Ramos (cell line): ENCODE results near the gene COL15A1.

Experiments
- in situ Hi-C: fragments of 300-500 bp; cut with MboI; formaldehyde crosslinking; loops from one replicate; pipeline ENCODE4 v1.14.3; 2022; ENCODE audit warnings: low sequenced_read_pairs; ENCODE audit not compliant: unreplicated experiment

The COL15A1 gene

DNA sequence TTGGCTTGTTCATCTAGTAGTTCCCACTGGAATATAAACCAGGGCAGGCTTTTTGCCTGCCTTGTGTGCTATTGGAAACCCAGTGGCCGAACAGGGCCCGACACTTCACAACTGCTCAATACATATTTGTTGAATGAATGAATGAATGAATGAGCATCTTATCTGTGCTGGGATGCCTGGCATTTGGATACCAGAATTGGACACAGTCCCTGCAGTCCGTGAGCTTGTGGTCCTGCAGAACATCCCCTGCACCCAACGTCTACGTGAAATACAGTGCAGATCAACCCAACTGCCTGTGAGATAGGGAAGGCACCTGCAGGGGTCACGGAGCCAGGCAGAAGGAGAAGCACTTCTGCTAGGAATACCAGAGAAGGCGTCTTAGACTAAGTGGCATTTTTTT is 30.0 kb upstream of the COL15A1 start:
- in situ Hi-C loops = no loop called here

DNA sequence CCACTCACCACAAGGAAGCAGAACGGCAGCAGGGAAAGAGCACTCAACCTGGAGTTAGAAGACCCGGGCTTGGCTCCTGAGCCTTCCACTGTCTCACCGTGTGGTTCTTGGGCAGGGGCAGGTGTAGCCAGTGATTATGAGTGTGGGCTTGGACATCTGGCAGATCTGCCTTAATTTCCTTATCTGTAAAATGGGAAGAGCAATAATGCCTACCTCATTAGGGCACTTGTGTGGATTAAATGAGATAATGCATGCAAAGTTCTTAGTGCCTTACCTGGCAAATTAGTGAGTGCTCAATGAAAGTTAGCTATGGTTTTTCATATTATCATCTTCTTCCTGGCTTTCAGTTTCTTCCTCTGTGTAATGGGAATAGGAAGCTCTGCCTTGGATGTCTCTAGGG is 28.1 kb upstream of the COL15A1 start:
- in situ Hi-C loops = no loop called here

DNA sequence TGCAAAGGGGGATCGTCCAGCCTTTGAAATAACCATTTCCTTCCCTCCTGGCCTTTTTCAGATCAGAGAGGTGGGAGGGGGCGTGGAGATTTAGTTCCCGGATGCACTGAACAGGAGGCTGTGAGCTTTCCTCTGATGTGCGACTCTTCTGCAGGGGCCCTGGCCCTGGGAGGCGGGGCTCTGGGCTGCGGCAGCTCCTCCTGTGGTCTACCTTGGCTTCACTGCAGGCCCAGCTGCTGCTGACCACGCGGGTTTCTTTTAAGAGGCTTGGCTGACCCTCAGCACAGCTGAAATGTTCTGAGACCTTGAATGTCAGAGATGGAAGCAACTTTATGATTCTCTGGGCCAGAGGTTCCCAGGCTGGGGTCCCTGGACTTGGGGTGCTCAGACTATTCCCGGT is 27.0 kb upstream of the COL15A1 start:
- in situ Hi-C loops = no loop called here

DNA sequence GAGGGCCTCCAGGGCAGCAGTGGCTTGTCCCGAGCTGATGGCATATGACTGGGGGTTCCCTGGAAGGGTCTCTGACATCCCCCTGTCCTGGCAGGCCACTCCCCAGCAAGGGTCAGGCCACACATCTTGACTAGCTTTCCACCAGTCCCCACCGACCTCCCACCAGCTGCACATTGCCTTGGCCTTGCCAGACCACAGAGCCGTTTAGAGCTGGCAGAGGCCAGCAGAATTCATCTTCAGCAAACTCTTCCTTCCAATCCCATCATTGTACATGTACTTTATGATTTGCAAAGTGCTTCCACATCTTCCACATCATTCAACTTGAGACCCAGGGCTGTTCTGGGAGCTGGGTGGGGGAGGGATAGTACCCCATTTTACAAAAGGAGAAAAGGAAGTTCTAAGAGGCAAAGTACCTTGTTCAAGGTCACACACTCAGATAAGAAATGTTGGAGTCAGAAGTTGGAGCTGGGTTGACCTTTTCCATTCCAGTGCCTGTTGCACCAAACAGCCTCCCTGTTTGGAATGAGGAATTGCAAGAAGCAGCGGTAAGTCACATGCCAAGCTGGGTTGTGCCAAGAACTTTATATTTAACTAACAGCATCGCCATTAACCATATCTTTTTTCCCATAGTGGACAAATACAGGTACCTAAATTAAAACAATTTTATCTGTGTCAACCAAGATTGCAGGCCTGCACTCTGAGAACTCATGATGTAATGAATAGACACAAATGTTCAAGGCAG is 25.8 kb upstream of the COL15A1 start:
- in situ Hi-C loops = no loop called here

DNA sequence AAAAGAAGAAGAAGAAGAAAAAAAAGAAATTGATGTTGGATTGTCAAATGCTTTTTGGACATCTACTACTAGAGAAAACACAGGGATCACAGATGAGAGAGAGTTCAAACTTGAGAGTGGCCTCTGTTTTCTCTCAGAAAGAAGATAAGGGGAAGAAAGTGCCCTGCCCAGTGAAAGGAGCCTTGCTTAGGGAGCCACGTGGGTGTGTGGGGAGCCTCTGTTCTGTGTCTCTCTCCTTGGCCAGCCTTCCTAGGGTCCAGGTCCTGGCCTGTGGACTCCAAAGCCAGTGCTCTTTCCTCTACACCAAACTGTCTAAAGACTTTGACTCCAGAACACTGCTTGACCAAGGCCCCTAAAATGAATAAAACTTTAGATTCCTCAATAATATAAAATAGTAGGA is 22.0 kb upstream of the COL15A1 start:
- in situ Hi-C loops = no loop called here

DNA sequence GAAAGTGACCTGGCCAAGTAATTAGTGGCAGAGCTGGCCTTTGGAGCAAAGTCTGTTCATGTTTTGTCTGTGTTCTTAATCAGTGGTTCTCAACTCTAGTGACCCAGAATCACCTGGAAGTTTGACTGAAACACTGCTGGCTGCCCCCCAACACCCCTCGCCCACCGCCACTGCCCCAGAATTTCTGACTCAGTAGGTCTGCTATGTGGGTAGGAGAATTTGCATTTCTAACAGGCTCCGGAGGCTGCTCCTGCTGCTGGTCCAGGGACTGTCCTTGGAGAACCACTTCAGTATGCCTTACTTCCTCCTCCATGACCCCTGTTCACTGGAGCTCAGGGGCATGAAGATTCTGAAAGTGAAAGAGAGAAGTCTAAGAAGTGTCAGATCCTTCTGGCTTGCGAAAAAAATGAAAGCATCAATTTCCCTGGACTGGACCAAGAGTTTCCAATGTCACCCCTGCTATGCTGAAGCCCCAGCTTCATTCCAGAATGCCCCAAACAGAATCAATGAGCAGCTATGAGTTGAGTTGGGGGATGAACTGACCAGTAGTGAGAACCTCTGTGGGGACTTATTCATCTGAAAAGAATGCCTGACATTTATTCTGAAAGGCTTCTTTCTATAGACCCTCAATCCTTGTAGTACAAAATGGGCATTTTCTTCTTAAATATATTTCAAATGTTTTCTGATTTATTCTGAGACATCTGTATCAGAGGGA is 20.8 kb upstream of the COL15A1 start:
- in situ Hi-C loops = no loop called here

DNA sequence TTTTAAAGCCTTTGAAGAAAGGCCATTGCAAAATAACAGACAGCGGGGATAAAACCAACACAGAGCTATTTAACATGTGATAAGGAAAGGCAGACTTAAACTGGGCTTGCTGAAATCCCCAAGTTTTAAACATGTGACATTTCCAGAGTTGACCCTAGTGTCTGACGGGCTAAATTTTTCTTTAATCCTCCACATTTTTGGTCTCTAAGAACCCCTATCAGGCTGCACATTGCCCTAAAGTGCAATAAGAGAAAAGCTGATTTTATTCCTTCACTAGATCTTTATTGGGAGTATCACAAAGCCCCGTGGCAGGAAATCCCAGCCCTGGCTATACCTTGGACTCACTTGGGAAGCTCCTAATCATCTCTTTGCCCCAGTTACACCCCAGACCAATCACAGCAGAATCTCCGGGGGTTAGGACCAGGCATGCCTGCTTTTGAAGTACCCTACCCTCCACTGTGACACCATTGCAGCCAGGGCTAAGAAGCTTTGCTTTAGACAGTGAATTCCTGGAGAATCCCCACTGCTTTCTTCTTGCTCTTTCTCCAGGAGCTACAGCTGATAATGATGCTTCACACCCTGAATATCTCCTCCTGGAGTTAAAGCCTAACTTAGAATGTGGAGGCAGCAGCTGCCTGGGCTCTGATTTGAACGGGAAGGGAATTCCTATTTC is 20.1 kb upstream of the COL15A1 start:
- in situ Hi-C loops = no loop called here

DNA sequence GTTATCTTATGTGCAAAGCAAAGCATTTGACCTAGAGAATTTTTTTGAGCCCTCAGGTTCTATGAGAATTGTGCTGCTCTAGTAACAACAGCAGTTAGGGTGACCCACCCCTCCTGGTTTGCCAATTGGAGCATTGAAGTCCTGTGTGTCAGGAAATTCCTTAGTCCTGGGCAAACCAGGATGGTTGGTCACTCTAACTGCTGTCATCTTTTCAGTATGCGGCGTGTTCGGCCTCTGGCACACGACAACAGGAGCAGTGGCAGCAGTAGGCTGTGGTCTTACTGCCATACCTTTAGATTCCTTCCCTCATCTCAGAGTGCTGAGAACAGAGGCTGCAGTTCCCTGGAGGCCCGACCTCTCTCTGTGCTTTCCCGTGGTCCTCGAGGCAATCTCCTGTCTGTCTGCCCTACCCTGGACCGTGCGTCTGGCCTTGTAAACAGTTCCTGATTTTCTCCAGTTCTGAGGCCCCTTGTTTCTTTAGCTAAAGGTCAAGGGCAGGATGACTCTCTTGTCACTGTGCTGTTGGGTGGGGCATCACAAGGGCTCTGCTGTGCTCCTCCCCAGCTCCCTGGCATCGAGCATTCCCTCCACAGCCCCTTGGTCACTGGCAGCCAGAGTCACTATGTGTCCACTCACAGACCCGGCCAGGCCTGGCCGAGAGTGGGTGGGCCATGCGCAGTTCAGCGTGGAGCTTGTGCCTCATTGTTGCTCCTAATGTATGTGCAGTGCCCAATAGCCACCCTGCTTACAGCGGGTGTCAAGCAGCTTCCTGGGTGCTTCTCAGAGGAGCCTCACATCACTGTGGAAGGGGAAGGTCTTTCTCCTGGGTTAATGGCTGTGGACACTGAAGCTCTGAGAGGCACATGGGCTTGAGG is 18.5 kb upstream of the COL15A1 start:
- in situ Hi-C loops = no loop called here

DNA sequence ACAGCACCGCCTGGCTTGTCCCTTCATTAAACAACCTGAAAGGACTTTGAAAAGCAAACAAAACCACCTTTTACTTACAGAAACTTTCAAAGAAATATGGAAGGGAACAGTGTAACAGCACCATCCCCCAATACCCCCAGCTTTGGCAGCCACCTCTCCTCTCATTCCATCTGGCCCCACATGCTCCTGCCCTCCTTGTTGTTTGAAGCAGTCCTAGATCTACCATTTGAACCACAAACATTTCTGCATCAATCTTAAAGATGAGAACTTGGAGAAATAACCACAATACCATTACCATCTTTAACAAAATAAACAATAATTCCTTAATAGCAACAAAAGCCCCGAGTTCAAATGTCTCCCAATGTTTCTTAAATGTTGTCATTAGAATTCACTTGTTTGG is 17.8 kb upstream of the COL15A1 start:
- in situ Hi-C loops = no loop called here

DNA sequence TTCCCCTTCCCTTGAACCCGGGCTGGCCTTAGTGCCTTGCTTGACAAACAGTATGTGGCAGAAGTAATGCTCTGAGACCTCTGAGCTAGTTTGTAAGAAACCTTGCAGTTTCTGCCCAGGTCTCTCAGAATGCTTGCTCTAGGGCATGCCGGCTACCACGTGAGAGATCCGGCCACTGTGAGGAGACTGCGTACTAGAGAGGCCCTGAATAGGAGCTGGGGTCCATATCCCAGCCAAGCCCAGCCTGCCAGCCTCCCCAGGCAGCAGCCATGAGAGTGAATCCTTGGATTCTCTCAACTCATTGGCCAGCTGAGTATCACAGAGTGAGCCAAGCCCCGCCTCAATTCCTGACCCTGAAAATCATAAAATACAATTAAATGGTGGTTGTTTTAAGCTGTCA is 16.0 kb upstream of the COL15A1 start:
- in situ Hi-C loops = no loop called here

DNA sequence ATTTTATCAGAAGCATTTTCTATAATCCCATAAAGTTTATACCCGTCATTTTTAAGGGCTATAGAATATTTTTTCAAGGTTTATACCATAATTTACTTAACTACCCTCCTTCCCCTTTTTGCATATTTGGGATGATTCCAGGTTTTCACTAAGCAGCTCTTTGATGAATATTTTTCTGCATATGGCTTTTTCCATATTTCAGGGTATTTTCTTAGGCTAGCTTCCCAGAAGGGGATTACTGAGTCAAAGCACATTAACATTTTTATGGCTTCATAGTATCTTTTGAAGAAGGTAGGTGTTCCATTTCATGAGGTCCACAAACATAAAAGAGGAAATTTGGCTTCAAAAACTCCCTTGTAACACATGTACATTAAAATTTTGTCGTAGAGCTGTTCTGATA is 14.6 kb upstream of the COL15A1 start:
- in situ Hi-C loops = no loop called here

DNA sequence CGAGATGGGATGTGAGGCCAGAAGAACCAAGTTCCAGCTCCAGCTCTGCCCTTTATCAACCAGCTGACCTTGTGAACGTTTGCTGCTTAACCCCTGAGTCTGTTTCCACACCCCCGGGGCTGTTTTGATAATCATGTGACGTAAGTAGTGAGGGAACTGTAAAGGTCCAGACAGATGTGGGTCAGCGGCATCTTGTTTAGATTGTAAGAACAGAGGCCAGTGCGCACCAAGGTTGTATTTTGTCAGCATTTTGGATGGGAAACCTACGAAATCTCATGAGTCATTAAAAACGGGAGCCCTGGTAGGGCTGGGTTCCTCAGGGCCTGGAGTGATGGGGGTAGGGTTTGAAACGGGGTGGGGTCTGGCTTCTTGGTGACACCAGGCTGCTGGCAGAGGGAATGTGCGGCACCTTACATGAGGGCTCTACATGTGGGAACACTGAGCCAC is 13.8 kb upstream of the COL15A1 start:
- in situ Hi-C loops = no loop called here

DNA sequence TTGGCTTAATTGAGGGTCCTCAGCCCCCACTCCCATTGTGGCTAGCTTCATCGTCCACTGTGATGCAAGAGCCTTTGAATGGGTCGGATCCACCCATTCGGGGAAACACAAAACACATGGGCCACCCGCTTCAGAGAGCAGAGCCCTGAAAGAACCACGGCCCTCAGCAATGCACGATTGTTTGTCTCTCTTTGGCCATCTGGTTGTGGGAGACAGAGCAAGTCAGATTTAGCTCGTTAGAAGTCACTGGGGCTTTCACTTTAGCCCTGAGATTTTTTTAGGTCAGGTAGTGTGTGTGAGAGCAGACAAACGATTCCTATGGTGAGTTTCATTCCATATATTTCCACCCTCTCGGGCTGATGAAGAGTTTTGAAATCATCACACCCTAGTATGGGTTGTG is 12.9 kb upstream of the COL15A1 start:
- in situ Hi-C loops = no loop called here

DNA sequence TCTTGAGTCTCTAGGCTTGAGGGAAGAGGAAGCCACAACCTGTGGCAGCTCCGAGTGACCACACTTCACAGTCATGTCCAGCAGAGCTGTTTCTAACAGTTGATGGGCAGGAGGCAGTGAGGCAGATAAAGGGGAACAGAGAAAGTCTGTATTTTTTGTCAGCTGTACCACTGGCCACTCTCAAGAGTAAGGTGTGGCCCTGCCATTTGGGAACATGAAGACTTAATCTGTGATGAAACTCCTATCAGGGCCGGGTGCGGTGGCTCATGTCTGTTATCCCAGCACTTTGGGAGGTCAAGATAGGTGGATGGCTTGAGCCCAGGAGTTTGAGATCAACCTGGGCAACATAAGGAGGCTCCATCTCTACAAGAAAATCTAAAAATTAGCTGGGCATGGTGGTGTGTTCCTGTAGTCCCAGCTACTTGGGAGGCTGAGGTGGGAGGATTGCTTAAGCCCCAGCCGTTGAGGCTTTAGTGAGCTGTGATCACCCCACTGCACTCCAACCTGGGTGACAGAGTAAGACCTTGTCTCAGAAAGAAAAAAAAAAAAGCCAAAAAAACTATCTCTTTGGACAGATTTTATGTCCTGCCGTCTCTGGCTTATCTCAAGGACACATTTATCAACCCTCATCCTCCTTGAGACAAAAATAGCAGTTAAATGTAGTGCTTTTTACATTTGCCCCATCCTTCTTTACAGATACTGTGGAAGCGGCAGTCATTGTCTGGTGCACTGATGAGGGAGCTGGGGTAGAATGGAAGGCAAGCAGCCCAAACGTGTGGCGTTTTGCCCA is 11.9 kb upstream of the COL15A1 start:
- in situ Hi-C loops = no loop called here

DNA sequence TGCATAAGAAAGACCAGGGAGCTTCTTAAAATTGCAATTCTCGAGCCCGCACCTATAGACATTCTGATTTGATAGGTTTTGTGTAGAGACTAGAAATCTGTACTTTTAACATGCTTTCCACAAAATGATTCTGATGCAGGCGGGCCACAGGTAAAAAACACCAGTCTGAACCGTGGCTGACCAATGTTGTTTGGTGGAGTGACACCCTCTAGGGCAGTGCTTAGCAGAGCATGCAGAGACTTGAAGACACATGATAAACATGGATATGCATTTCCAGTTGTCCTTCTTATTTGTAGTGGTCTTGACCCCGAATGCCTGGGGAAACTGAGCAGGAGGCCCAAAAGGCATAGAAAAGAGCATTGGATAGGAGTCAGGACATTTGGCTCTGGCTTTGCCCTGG is 10.5 kb upstream of the COL15A1 start:
- in situ Hi-C loops = no loop called here

DNA sequence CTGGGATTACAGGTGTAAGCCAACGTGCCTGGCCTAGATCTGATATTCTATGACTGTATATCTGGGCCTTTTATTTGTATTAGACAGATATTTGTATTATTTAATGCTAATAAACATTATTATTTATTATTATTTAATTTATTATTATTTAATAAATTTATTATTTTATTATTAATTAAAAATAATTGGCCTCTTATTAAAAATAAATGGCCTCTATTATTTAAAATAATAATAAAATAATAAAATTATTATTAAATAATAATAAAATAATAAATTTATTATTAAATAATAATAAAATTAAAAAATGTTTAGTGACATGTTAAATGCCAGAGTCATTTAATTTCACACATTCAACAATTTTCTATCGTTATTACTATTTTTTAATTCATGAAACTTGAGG is 9.8 kb upstream of the COL15A1 start:
- in situ Hi-C loops = no loop called here

DNA sequence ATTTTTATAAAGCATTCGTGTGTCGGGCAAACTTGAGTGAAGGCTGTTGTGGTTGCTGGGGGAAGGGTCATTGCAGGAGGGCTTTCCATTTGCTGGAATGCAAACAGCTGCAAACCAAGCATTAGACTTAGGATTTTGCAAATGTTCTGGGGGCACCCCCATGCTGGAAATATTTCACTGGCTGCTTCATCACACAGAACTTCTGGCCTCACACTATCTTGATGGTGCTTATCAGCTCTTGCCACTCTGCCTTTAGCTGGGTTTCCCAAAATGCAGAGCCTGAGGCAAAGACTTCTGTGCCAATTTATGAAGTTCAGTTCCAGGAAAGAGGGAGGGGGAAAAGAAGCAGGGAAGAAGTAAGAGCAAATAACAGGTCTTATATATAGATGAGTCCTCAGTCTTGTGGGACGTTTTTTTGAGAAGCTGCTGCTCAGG is 8.6 kb upstream of the COL15A1 start:
- in situ Hi-C loops = no loop called here

DNA sequence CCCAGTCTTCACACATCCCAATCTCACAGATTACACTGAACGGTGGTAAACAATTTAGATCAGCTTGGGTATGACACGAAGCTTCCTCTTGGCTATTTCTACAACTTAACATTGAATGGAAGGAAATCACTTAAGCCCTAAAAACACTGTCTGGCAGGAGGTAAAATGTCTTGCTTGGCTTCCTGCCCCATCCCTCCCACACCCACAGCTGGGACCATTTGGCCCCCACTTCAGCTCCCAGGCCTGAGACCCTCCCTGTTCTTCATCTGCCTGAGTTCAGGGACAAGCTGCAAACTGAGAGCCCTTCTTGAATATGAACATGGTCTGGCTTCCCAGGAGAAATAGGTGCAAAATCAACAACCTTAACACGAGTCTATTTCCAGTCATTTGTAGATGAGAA is 3.4 kb upstream of the COL15A1 start:
- in situ Hi-C loops = no loop called here

DNA sequence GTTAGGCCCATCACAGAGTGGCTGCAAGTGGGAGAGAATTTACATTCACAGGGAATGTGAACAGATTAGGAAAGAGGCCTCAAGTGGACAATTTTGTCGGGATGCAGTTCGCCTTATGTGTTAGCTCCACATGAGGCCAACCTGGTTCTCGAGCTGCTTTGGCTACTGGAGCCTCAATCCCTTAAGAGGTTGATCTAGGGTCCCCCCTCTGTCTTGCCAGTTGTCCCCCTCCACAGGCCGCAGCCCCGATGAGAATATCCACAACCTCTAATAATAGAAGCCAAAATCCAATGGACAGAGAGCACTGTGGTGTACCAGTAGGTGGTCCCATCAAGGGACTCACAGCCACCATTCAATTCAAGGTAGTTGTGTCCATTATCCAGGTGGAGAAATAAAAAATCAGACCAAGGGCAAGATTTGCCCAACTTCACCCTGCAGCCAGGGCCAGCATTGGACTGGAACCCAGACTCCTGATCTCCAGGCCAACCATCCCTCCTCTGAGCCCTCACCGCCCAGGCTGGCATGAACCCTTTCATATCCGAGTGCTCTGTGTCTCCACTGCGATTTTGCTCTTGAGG is 1.7 kb upstream of the COL15A1 start:
- in situ Hi-C loops = no loop called here
